Epithelial cell of esophagus (primary cell): ENCODE measurements around the gene COL1A1.

Experiments
- DNase-seq: peaks from one replicate; pipeline ENCODE4 v3.0.0; 2010; ENCODE audit warnings: low read depth
- H3K4me3 ChIP-seq: 2 replicates; pipeline ENCODE4 v1.5.1; 2011; ENCODE audit warnings: mild to moderate bottlenecking, low read length, control low read depth
- CTCF ChIP-seq: IDR thresholded peaks from 2 replicates; pipeline ENCODE4 v1.5.1; 2011; ENCODE audit warnings: low read depth, mild to moderate bottlenecking, low read length, control low read depth, inconsistent platforms; ENCODE audit not compliant: insufficient read depth; ENCODE audit errors: missing control alignments

COL1A1 gene

GRCh38 chr17:50184611-50185398, 16.6 kb downstream of the COL1A1 start:
- no peak for TF ChIP-seq CTCF
- peak; percentile 90 for DNase-seq
- H3K4me3 ChIP-seq, result no peak overlapping the region

- H3K4me3 ChIP-seq, result no peak overlapping the region
- TF ChIP-seq CTCF, result no peak
- no peak for DNase-seq
Observed at GRCh38 chr17:50184064-50184463, 17.4 kb downstream of the COL1A1 start.

- DNase-seq, result no peak
- no peak overlapping the region for H3K4me3 ChIP-seq
- no peak for TF ChIP-seq CTCF
Observed at GRCh38 chr17:50183421-50183994, 17.9 kb downstream of the COL1A1 start.

- no peak for TF ChIP-seq CTCF
- no peak overlapping the region for H3K4me3 ChIP-seq
- DNase-seq, result no peak
Observed at GRCh38 chr17:50182783-50183420, 18.5 kb downstream of the COL1A1 start.

GRCh38 chr17:50181591-50182560, 19.6 kb downstream of the COL1A1 start:
- no peak for TF ChIP-seq CTCF
- DNase-seq, result peak; percentile 52
- H3K4me3 ChIP-seq, result no peak overlapping the region

GRCh38 chr17:50181144-50181543, 20.3 kb downstream of the COL1A1 start:
- H3K4me3 ChIP-seq, result no peak overlapping the region
- no peak for DNase-seq

More at GRCh38 chr17:50181144-50181543, 20.3 kb downstream of the COL1A1 start:
- no peak for TF ChIP-seq CTCF
